Astrocyte (in vitro differentiated cells and primary cell): Measurements from ENCODE around the gene DDO. TPM values are rescaled to one million over a fixed set of nuclear protein-coding genes. Genes with fewer than 3 reads are reported as not detected.

ENCODE experiments used
- DNase-seq: peaks from one replicate; pipeline ENCODE4 v3.0.0-alpha.2; 2010; ENCODE audit warnings: low read depth
- FAIRE-seq: peaks from 2 replicates; lab custom pipeline; 2011; peaks lifted over from hg19 to GRCh38; lab: Jason Lieb, UNC
- H2AFZ ChIP-seq: 2 replicates; pipeline ENCODE4 v1.6.0; 2012; ENCODE audit warnings: low read depth, low read length, inconsistent platforms
- H3K27ac ChIP-seq: 2 replicates; pipeline ENCODE4 v1.5.1; 2011; ENCODE audit warnings: low read depth, low read length, inconsistent platforms
- H3K27me3 ChIP-seq: 2 replicates; pipeline ENCODE4 v1.6.0; 2011; ENCODE audit warnings: low read length, inconsistent platforms; ENCODE audit not compliant: insufficient read depth
- H3K36me3 ChIP-seq: 2 replicates; pipeline ENCODE4 v1.5.1; 2011; ENCODE audit warnings: low read length, inconsistent platforms; ENCODE audit not compliant: insufficient read depth
- H3K4me1 ChIP-seq: 2 replicates; pipeline ENCODE4 v1.5.1; 2011; ENCODE audit warnings: low read length, inconsistent platforms; ENCODE audit not compliant: insufficient read depth
- H3K4me2 ChIP-seq: 2 replicates; pipeline ENCODE4 v1.6.0; 2012; ENCODE audit warnings: low read length, inconsistent platforms
- H3K4me3 ChIP-seq: 2 replicates; pipeline ENCODE4 v1.5.1; 2011; ENCODE audit warnings: low read depth, mild to moderate bottlenecking, low read length, inconsistent platforms; ENCODE audit not compliant: insufficient read depth
- H3K79me2 ChIP-seq: 2 replicates; pipeline ENCODE4 v1.6.0; 2012; ENCODE audit warnings: mild to moderate bottlenecking, low read length, inconsistent platforms; ENCODE audit not compliant: insufficient read depth
- H3K9ac ChIP-seq: 2 replicates; pipeline ENCODE4 v1.6.0; 2012; ENCODE audit warnings: mild to moderate bottlenecking, low read length, inconsistent platforms
- H3K9me3 ChIP-seq: 2 replicates; pipeline ENCODE4 v1.5.1; 2012; ENCODE audit warnings: low read depth, mild to moderate bottlenecking, low read length, inconsistent platforms; ENCODE audit not compliant: insufficient read depth
- H4K20me1 ChIP-seq: 2 replicates; pipeline ENCODE4 v1.6.0; 2012; ENCODE audit warnings: low read length, inconsistent platforms; ENCODE audit not compliant: insufficient read depth
- H3K27ac Mint-ChIP-seq: one replicate; pipeline ENCODE4 v1.8.0; 2021; ENCODE audit warnings: mild to moderate bottlenecking, mixed read lengths; ENCODE audit not compliant: unreplicated experiment
- H3K27me3 Mint-ChIP-seq: one replicate; pipeline ENCODE4 v1.8.0; 2021; ENCODE audit warnings: low read depth, mixed read lengths; ENCODE audit not compliant: unreplicated experiment
- H3K36me3 Mint-ChIP-seq: one replicate; pipeline ENCODE4 v1.8.0; 2021; ENCODE audit warnings: low read depth, mixed read lengths; ENCODE audit not compliant: unreplicated experiment
- H3K4me1 Mint-ChIP-seq: one replicate; pipeline ENCODE4 v1.8.0; 2021; ENCODE audit warnings: low read depth, mixed read lengths; ENCODE audit not compliant: unreplicated experiment
- H3K4me3 Mint-ChIP-seq: one replicate; pipeline ENCODE4 v1.8.0; 2021; ENCODE audit warnings: mild to moderate bottlenecking, moderate library complexity, mixed read lengths; ENCODE audit not compliant: unreplicated experiment
- H3K9me3 Mint-ChIP-seq: one replicate; pipeline ENCODE4 v1.8.0; 2021; ENCODE audit warnings: mild to moderate bottlenecking, mixed read lengths; ENCODE audit not compliant: unreplicated experiment
- CTCF ChIP-seq: IDR thresholded peaks from 2 replicates; pipeline ENCODE4 v1.5.1; 2011; ENCODE audit warnings: low read depth, mild to moderate bottlenecking, inconsistent platforms, low read length, moderate library complexity; ENCODE audit not compliant: insufficient read depth
- EZH2 ChIP-seq: IDR thresholded peaks from 2 replicates; pipeline ENCODE4 v1.6.1; 2012; ENCODE audit warnings: mild to moderate bottlenecking, low read length, inconsistent platforms; ENCODE audit not compliant: insufficient read depth
- total RNA-seq: library from RNA; stranded (reverse); gene quantifications from 2 replicates; pipeline ENCODE4 v1.2.1, GENCODE V29; 2021

DDO gene
- total RNA-seq, 1 donor from 2014 or later = not detected

- Mint-ChIP-seq H3K27ac (no peak overlapping the region), H3K9me3 (peaks cover 6% of the 10 kb centered on the region), H3K27me3 (peaks cover 3% of the 10 kb centered on the region), H3K36me3 (no peaks in the 10 kb centered on the region), H3K4me1 (no peaks in the 10 kb centered on the region), H3K4me3 (no peak overlapping the region)
- no peak for FAIRE-seq
- H4K20me1 ChIP-seq = no peaks in the 10 kb centered on the region
- no peak overlapping the region for H3K4me2 ChIP-seq
- no peaks in the 10 kb centered on the region for H3K79me2 ChIP-seq
- no peak for DNase-seq
- H3K27ac ChIP-seq = no peak overlapping the region
- no peaks in the 10 kb centered on the region for H3K36me3 ChIP-seq
- no peaks in the 10 kb centered on the region for H3K9me3 ChIP-seq
- TF ChIP-seq CTCF (no peak), EZH2 (no peak)
- H3K27me3 ChIP-seq = no peaks in the 10 kb centered on the region
- H2AFZ ChIP-seq = no peak overlapping the region
- no peak overlapping the region for H3K4me3 ChIP-seq
- H3K4me1 ChIP-seq = no peaks in the 10 kb centered on the region
- H3K9ac ChIP-seq = no peak overlapping the region
Measured at GRCh38 chr6:110440026-110440425, 24.7 kb upstream of the DDO start.

- no peaks in the 10 kb centered on the region for H3K79me2 ChIP-seq
- peaks cover 3% of the 10 kb centered on the region for H3K27me3 Mint-ChIP-seq
- H3K9me3 ChIP-seq = no peaks in the 10 kb centered on the region
- H2AFZ ChIP-seq = no peak overlapping the region
- DNase-seq (no peak), FAIRE-seq (no peak)
- H4K20me1 ChIP-seq = no peaks in the 10 kb centered on the region
- H3K4me1 Mint-ChIP-seq = no peaks in the 10 kb centered on the region
- H3K27ac ChIP-seq = no peak overlapping the region
- no peaks in the 10 kb centered on the region for H3K4me1 ChIP-seq
- no peak overlapping the region for H3K4me3 Mint-ChIP-seq
- H3K36me3 ChIP-seq = no peaks in the 10 kb centered on the region
- H3K4me2 ChIP-seq = no peak overlapping the region
- TF ChIP-seq CTCF (no peak), EZH2 (no peak)
- peaks cover 6% of the 10 kb centered on the region for H3K9me3 Mint-ChIP-seq
- no peak overlapping the region for H3K27ac Mint-ChIP-seq
- no peaks in the 10 kb centered on the region for H3K27me3 ChIP-seq
- H3K9ac ChIP-seq = no peak overlapping the region
- H3K4me3 ChIP-seq = no peak overlapping the region
- no peaks in the 10 kb centered on the region for H3K36me3 Mint-ChIP-seq
Measured at GRCh38 chr6:110439356-110439755, 24.0 kb upstream of the DDO start.

GRCh38 chr6:110434961-110435602 is 19.7 kb upstream of the DDO start:
- FAIRE-seq (no peak), DNase-seq (no peak)
- Mint-ChIP-seq H3K27ac (no peak overlapping the region), H3K36me3 (no peaks in the 10 kb centered on the region), H3K27me3 (peaks cover 8% of the 10 kb centered on the region), H3K4me1 (no peaks in the 10 kb centered on the region), H3K9me3 (peaks cover 6% of the 10 kb centered on the region), H3K4me3 (no peak overlapping the region)
- no peaks in the 10 kb centered on the region for H3K79me2 ChIP-seq
- TF ChIP-seq EZH2 (no peak), CTCF (no peak)
- H3K4me1 ChIP-seq = no peaks in the 10 kb centered on the region
- no peak overlapping the region for H2AFZ ChIP-seq
- H3K36me3 ChIP-seq = no peaks in the 10 kb centered on the region
- no peak overlapping the region for H3K4me3 ChIP-seq
- no peaks in the 10 kb centered on the region for H4K20me1 ChIP-seq
- H3K27me3 ChIP-seq = peaks cover 8% of the 10 kb centered on the region
- H3K27ac ChIP-seq = no peak overlapping the region
- H3K4me2 ChIP-seq = no peak overlapping the region
- H3K9ac ChIP-seq = no peak overlapping the region
- H3K9me3 ChIP-seq = no peaks in the 10 kb centered on the region
